PC-3 (cell line): ENCODE measurements around the gene PHRF1.

Experiments
- CTCF ChIP-seq: fragments of 300-600 bp; sonication (generic); conservative IDR thresholded peaks from 2 replicates; pipeline ENCODE4 v1.5.1; 2017; ENCODE audit warnings: antibody characterized with exemption, low read depth, mild to moderate bottlenecking, low read length
- EZH2phosphoT487 ChIP-seq: fragments of 300-600 bp; sonication (generic); IDR thresholded peaks from 2 replicates; pipeline ENCODE4 v1.6.1; 2018; ENCODE audit warnings: mild to moderate bottlenecking, antibody characterized with exemption, low read length, borderline replicate concordance

DNA sequence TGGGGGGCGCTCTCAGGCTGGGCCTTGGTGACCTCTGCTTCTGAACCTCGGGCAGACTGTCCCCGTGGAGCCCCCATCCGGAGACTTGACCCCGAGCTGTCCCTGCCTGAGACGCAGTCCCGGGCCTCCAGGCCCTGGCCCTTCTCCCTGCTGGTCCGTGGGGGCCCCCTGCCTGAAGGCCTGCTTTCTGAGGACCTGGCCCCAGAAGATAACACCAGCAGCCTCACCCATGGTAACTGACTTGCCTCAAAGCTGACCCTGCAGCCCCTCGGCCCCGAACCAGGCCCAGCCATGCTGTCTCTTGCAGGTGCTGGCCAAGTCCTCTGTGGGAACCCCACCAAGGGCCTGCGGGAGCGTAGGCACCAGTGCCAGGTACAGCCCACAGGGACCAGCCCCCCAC is 24.7 kb upstream of the PHRF1 start:
- TF ChIP-seq CTCF (no peak), EZH2phosphoT487 (no peak)
